GM23338 (cell line): Measurements from ENCODE around the gene RYR3. TPM values are rescaled to one million over a fixed set of nuclear protein-coding genes. Genes with fewer than 3 reads are reported as not detected.

ENCODE experiments used
- ATAC-seq: fragments of 200-7000 bp; cut with Tn5 transposase; 3 replicates; pipeline ENCODE4 v1.9.1; 2020
- DNase-seq: peaks from one replicate; pipeline ENCODE4 v3.0.0-alpha.2; 2015; ENCODE audit warnings: low spot score
- H2AFZ ChIP-seq: fragments of 200-600 bp; sonication (generic); 2 replicates; pipeline ENCODE4 v1.8.0; 2016; ENCODE audit warnings: antibody characterized with exemption, mild to moderate bottlenecking, moderate library complexity
- H3F3A ChIP-seq: fragments of 200-600 bp; sonication (generic); replicated peaks from 2 replicates; pipeline ENCODE4 v1.8.0; 2017; ENCODE audit warnings: antibody characterized with exemption, mixed run types, low read depth
- H3K27ac ChIP-seq: fragments of 200-600 bp; sonication (generic); 2 replicates; pipeline ENCODE4 v1.6.1; 2016; ENCODE audit warnings: low read depth
- H3K27me3 ChIP-seq: fragments of 200-600 bp; sonication (generic); 2 replicates; pipeline ENCODE4 v1.8.0; 2016; ENCODE audit warnings: mild to moderate bottlenecking, mixed run types, moderate library complexity; ENCODE audit not compliant: insufficient read depth
- H3K36me3 ChIP-seq: fragments of 200-600 bp; sonication (generic); 2 replicates; pipeline ENCODE4 v1.8.0; 2016; ENCODE audit warnings: mild to moderate bottlenecking; ENCODE audit not compliant: insufficient read depth
- H3K4me1 ChIP-seq: fragments of 200-600 bp; sonication (generic); 2 replicates; pipeline ENCODE4 v1.8.0; 2016; ENCODE audit warnings: mild to moderate bottlenecking, moderate library complexity; ENCODE audit not compliant: insufficient read depth
- H3K4me2 ChIP-seq: fragments of 200-600 bp; sonication (generic); 2 replicates; pipeline ENCODE4 v1.7.1; 2017; ENCODE audit warnings: mixed run types
- H3K4me3 ChIP-seq: fragments of 200-600 bp; sonication (generic); 2 replicates; pipeline ENCODE4 v1.6.1; 2016; ENCODE audit warnings: mixed run types
- H3K79me2 ChIP-seq: fragments of 200-600 bp; sonication (generic); replicated peaks from 2 replicates; pipeline ENCODE4 v1.8.0; 2017; ENCODE audit warnings: mild to moderate bottlenecking; ENCODE audit not compliant: insufficient read depth
- H3K9me2 ChIP-seq: fragments of 200-600 bp; sonication (generic); 2 replicates; pipeline ENCODE4 v1.8.0; 2017; ENCODE audit not compliant: insufficient read depth
- H4K20me1 ChIP-seq: fragments of 200-600 bp; sonication (generic); replicated peaks from 2 replicates; pipeline ENCODE4 v1.8.0; 2017; ENCODE audit warnings: mild to moderate bottlenecking; ENCODE audit not compliant: insufficient read depth
- H3K27ac Mint-ChIP-seq: 2 replicates; pipeline ENCODE4 v1.8.0; 2020; ENCODE audit warnings: inconsistent platforms, mild to moderate bottlenecking, moderate library complexity, mixed read lengths
- H3K27me3 Mint-ChIP-seq: 3 replicates; pipeline ENCODE4 v1.8.0; 2022; ENCODE audit warnings: low read depth, mild to moderate bottlenecking, moderate library complexity, mixed read lengths, inconsistent platforms; ENCODE audit not compliant: insufficient read depth, poor library complexity
- H3K36me3 Mint-ChIP-seq: 3 replicates; pipeline ENCODE4 v1.8.0; 2021; ENCODE audit warnings: low read depth, mild to moderate bottlenecking, inconsistent platforms, moderate library complexity, mixed read lengths
- H3K4me1 Mint-ChIP-seq: 3 replicates; pipeline ENCODE4 v1.8.0; 2020; ENCODE audit warnings: mild to moderate bottlenecking, inconsistent platforms, mixed read lengths
- H3K4me3 Mint-ChIP-seq: 3 replicates; pipeline ENCODE4 v1.8.0; 2021; ENCODE audit warnings: moderate library complexity, mild to moderate bottlenecking, inconsistent platforms, mixed read lengths
- H3K9me3 Mint-ChIP-seq: 3 replicates; pipeline ENCODE4 v1.8.0; 2020; ENCODE audit warnings: moderate library complexity, mild to moderate bottlenecking, inconsistent platforms, mixed read lengths
- CREB1 ChIP-seq: fragments of 250-450 bp; sonication (Bioruptor Pico); IDR thresholded peaks from 2 replicates; pipeline ENCODE4 v1.5.0; 2020; ENCODE audit warnings: low read depth, mild to moderate bottlenecking, moderate library complexity
- CTCF ChIP-seq, 2 experiments: fragments of 200-600 bp in 1 of 2; sonication (generic) in 1 of 2; conservative IDR thresholded peaks; 2 replicates each; pipeline versions ENCODE4 v1.5.1 to v1.6.1; 2016 to 2017; ENCODE audit warnings: antibody characterized with exemption in 2 of 2, low read depth in 2 of 2, mild to moderate bottlenecking in 2 of 2, moderate library complexity in 1 of 2
- EZH2 ChIP-seq: fragments of 200-600 bp; sonication (generic); IDR thresholded peaks from one replicate; pipeline ENCODE4 v1.8.0; 2017; ENCODE audit warnings: antibody characterized with exemption, mild to moderate bottlenecking, low read depth; ENCODE audit not compliant: unreplicated experiment
- EZH2phosphoT487 ChIP-seq: fragments of 200-600 bp; sonication (generic); IDR thresholded peaks from one replicate; pipeline ENCODE4 v1.8.1; 2018; ENCODE audit warnings: antibody characterized with exemption; ENCODE audit not compliant: unreplicated experiment
- JUNB ChIP-seq: IDR thresholded peaks from one replicate; pipeline ENCODE4 v1.6.1; 2016; ENCODE audit warnings: antibody characterized with exemption; ENCODE audit not compliant: unreplicated experiment
- NANOG ChIP-seq: IDR thresholded peaks from 2 replicates; pipeline ENCODE4 v1.6.1; 2016; ENCODE audit warnings: antibody characterized with exemption, borderline replicate concordance
- POLR2AphosphoS5 ChIP-seq: IDR thresholded peaks from 2 replicates; pipeline ENCODE4 v1.6.1; 2016; ENCODE audit warnings: antibody characterized with exemption, low read depth
- STAT1 ChIP-seq: IDR thresholded peaks from one replicate; pipeline ENCODE4 v1.6.1; 2016; ENCODE audit warnings: antibody characterized with exemption; ENCODE audit not compliant: unreplicated experiment
- ZNF114 ChIP-seq: fragments of 250-450 bp; sonication (Bioruptor Pico); IDR thresholded peaks from 2 replicates; pipeline ENCODE4 v1.5.0; 2020; ENCODE audit warnings: mild to moderate bottlenecking, moderate library complexity
- ZNF331 ChIP-seq: fragments of 250-450 bp; sonication (Bioruptor Pico); IDR thresholded peaks from 2 replicates; pipeline ENCODE4 v1.5.0; 2020; ENCODE audit warnings: low read depth, mild to moderate bottlenecking, moderate library complexity
- ZNF462 ChIP-seq: fragments of 250-450 bp; sonication (Bioruptor Pico); IDR thresholded peaks from 2 replicates; pipeline ENCODE4 v1.5.0; 2020; ENCODE audit warnings: mild to moderate bottlenecking, moderate library complexity
- polyA plus RNA-seq: library from polyadenylated mRNA; unstranded; fragments of >200 nt; fragmentation: Nextera tagmentation; extraction: Ambion mirVana; gene quantifications from 2 replicates; pipeline ENCODE4 v1.2.1, GENCODE V29; 2016
- total RNA-seq: library from RNA; depleted of rRNA; stranded (reverse); fragments of >200 nt; shearing (Covaris generic); gene quantifications from 2 replicates; pipeline ENCODE4 v1.2.3, GENCODE V29; 2014
- TF ChIP-seq, protein P1 (sequence below): IDR thresholded peaks from 2 replicates; pipeline ENCODE4 v1.6.1; 2016; ENCODE audit warnings: antibody characterized with exemption

The RYR3 gene
- total and polyA plus RNA-seq, 2 experiments from 2014 or later = 1.1 to 1.2 TPM

DNA sequence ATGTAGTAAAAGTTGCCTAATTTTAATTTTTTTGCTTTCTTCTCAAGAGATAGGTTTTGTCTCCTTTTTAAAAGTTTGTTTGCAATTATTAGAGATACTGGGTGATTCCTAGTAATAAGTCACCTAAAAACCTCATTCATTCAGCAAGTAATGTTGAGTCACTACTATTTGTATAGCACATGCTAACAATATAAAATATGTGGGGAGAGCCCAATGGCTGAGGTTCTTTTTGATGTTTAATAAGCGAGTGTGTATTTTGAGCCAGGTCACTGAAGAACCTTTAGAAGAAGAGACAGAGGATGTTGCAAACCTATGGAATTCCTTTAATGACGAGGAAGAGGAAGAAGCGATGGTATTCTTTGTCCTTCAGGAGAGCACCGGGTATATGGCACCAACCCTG lies 533.8 kb downstream of the RYR3 start (continued):
- TF ChIP-seq ZNF462 (CRISPR knock-in tag) (no peak), EZH2phosphoT487 (no peak), STAT1 (no peak), CTCF (conservative IDR thresholded peaks at IDR 0.05; ENCODE audit: low read depth in 2 of 2) (no peak), JUNB (no peak), CREB1 (no peak), ZNF331 (CRISPR knock-in tag) (no peak)

DNA sequence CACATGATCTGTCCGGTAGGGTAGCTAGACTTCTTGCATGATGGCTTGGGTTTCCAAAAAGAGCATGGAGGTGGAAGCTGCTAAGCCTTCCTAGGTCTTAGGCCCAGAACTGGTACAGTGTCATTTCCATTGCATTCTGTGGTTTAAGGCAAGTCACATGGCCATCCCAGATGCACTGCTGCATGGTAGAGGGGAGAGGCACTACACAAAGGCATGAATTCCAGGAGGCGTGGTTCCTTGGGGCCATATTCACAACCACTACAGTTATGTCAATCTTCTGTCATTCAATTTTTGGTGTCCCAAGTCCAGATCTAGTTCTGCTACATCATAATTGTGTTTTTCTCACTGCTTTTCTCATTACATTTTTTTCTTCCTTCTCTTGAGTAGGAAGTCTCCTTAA lies 535.4 kb downstream of the RYR3 start:
- ATAC-seq = no peak
- Histone ChIP-seq H3K27me3 (no peaks in the 10 kb centered on the region), H3K79me2 (no peaks in the 10 kb centered on the region), H3K4me2 (no peak overlapping the region), H2AFZ (no peak overlapping the region), H3F3A (no peaks in the 10 kb centered on the region), H3K4me1 (peaks cover 28% of the 10 kb centered on the region), H3K27ac (no peak overlapping the region), H3K4me3 (no peak overlapping the region), H3K9me2 (peaks cover 32% of the 10 kb centered on the region), H3K36me3 (no peaks in the 10 kb centered on the region), H4K20me1 (no peaks in the 10 kb centered on the region)
- Mint-ChIP-seq H3K4me1 (peaks cover 27% of the 10 kb centered on the region), H3K27me3 (peaks cover 9% of the 10 kb centered on the region), H3K9me3 (no peaks in the 10 kb centered on the region), H3K27ac (no peak overlapping the region; the same call in 1 of the 2 replicates), H3K4me3 (no peak overlapping the region), H3K36me3 (peaks cover 5% of the 10 kb centered on the region; the same call in 1 of the 3 replicates)
- DNase-seq = no peak
- TF ChIP-seq ZNF114 (no peak), CREB1 (no peak), EZH2phosphoT487 (no peak), JUNB (no peak), EZH2 (no peak), STAT1 (no peak), POLR2AphosphoS5 (no peak), CTCF (conservative IDR thresholded peaks at IDR 0.05; ENCODE audit: low read depth in 2 of 2) (no peak), NANOG (no peak)
- TF ChIP-seq, protein P1, sequence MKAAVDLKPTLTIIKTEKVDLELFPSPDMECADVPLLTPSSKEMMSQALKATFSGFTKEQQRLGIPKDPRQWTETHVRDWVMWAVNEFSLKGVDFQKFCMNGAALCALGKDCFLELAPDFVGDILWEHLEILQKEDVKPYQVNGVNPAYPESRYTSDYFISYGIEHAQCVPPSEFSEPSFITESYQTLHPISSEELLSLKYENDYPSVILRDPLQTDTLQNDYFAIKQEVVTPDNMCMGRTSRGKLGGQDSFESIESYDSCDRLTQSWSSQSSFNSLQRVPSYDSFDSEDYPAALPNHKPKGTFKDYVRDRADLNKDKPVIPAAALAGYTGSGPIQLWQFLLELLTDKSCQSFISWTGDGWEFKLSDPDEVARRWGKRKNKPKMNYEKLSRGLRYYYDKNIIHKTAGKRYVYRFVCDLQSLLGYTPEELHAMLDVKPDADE = no peak
